ENCODE results near the gene SLC6A7.

SLC6A7 gene

GRCh38 chr5:150163035-150163434, 26.8 kb upstream of the SLC6A7 start:
- Histone ChIP-seq H3K36me3 (ENCODE audit: control insufficient read depth, low read length) (no peaks in the 10 kb centered on the region), H3K4me2 (ENCODE audit: low read length) (no peak overlapping the region), H3K27ac (ENCODE audit: low read depth, low read length) (no peak overlapping the region)

GRCh38 chr5:150163547-150164059, 26.3 kb upstream of the SLC6A7 start:
- Histone ChIP-seq H3K79me2 (ENCODE audit: control insufficient read depth, low read length) (no peaks in the 10 kb centered on the region), H4K20me1 (ENCODE audit: control insufficient read depth, insufficient read depth, low read depth, low read length) (no peaks in the 10 kb centered on the region), H3K9me3 (ENCODE audit: control insufficient read depth, insufficient read depth, low read length) (no peaks in the 10 kb centered on the region), H3F3A (ENCODE audit: control insufficient read depth, insufficient read depth) (no peaks in the 10 kb centered on the region), H3K4me3 (ENCODE audit: low read length) (no peak overlapping the region), H3K27ac (ENCODE audit: low read depth, low read length) (no peak overlapping the region), H3K27me3 (ENCODE audit: control insufficient read depth, low read length) (no peaks in the 10 kb centered on the region), H3K36me3 (ENCODE audit: control insufficient read depth, low read length) (no peaks in the 10 kb centered on the region), H3K4me1 (ENCODE audit: control insufficient read depth, low read length) (peaks cover 18% of the 10 kb centered on the region), H3K4me2 (ENCODE audit: low read length) (no peak overlapping the region), H3K9me2 (replicated peaks; ENCODE audit: control insufficient read depth, low read length) (no peaks in the 10 kb centered on the region)
- TF ChIP-seq CTCF (IDR thresholded peaks at IDR 0.05; ENCODE audit: low read depth, low read length, poor library complexity, severe bottlenecking) (no peak), EZH2phosphoT487 (IDR thresholded peaks at IDR 0.05; ENCODE audit: borderline replicate concordance, low read length) (no peak)

More at GRCh38 chr5:150163035-150163434, 26.8 kb upstream of the SLC6A7 start:
- no peaks in the 10 kb centered on the region for H3K79me2 ChIP-seq (ENCODE audit: control insufficient read depth, low read length)
- no peaks in the 10 kb centered on the region for H4K20me1 ChIP-seq (ENCODE audit: control insufficient read depth, insufficient read depth, low read depth, low read length)
- H3K9me3 ChIP-seq (ENCODE audit: control insufficient read depth, insufficient read depth, low read length) = no peaks in the 10 kb centered on the region
- peaks cover 18% of the 10 kb centered on the region for H3K4me1 ChIP-seq (ENCODE audit: control insufficient read depth, low read length)
- H3F3A ChIP-seq (ENCODE audit: control insufficient read depth, insufficient read depth) = no peaks in the 10 kb centered on the region
- H3K27me3 ChIP-seq (ENCODE audit: control insufficient read depth, low read length) = no peaks in the 10 kb centered on the region
- no peaks in the 10 kb centered on the region for H3K9me2 ChIP-seq (replicated peaks; ENCODE audit: control insufficient read depth, low read length)
- no peak overlapping the region for H3K4me3 ChIP-seq (ENCODE audit: low read length)
- TF ChIP-seq CTCF (IDR thresholded peaks at IDR 0.05; ENCODE audit: low read depth, low read length, poor library complexity, severe bottlenecking) = no peak
- TF ChIP-seq EZH2phosphoT487 (IDR thresholded peaks at IDR 0.05; ENCODE audit: borderline replicate concordance, low read length) = no peak

GRCh38 chr5:150164211-150164980, 25.5 kb upstream of the SLC6A7 start:
- no peaks in the 10 kb centered on the region for H4K20me1 ChIP-seq (ENCODE audit: control insufficient read depth, insufficient read depth, low read depth, low read length)
- no peak overlapping the region for H3K27ac ChIP-seq (ENCODE audit: low read depth, low read length)
- peaks cover 18% of the 10 kb centered on the region for H3K4me1 ChIP-seq (ENCODE audit: control insufficient read depth, low read length)
- no peaks in the 10 kb centered on the region for H3K27me3 ChIP-seq (ENCODE audit: control insufficient read depth, low read length)
- H3F3A ChIP-seq (ENCODE audit: control insufficient read depth, insufficient read depth) = no peaks in the 10 kb centered on the region
- H3K4me2 ChIP-seq (ENCODE audit: low read length) = no peak overlapping the region
- no peaks in the 10 kb centered on the region for H3K79me2 ChIP-seq (ENCODE audit: control insufficient read depth, low read length)
- H3K9me2 ChIP-seq (replicated peaks; ENCODE audit: control insufficient read depth, low read length) = no peaks in the 10 kb centered on the region
- no peaks in the 10 kb centered on the region for H3K9me3 ChIP-seq (ENCODE audit: control insufficient read depth, insufficient read depth, low read length)
- TF ChIP-seq EZH2phosphoT487 (IDR thresholded peaks at IDR 0.05; ENCODE audit: borderline replicate concordance, low read length) (no peak), CTCF (IDR thresholded peaks at IDR 0.05; ENCODE audit: low read depth, low read length, poor library complexity, severe bottlenecking) (no peak)
- no peaks in the 10 kb centered on the region for H3K36me3 ChIP-seq (ENCODE audit: control insufficient read depth, low read length)
- no peak overlapping the region for H3K4me3 ChIP-seq (ENCODE audit: low read length)

Measured in DOHH2 (cell line).